ENCODE data around the gene PTPRC. TPM values are rescaled to one million over a fixed set of nuclear protein-coding genes. Genes with fewer than 3 reads are reported as not detected.

Gene PTPRC
- total and polyA plus RNA-seq, 9 donors, result 1.9 to 17.5 (median 6.9) TPM

DNA sequence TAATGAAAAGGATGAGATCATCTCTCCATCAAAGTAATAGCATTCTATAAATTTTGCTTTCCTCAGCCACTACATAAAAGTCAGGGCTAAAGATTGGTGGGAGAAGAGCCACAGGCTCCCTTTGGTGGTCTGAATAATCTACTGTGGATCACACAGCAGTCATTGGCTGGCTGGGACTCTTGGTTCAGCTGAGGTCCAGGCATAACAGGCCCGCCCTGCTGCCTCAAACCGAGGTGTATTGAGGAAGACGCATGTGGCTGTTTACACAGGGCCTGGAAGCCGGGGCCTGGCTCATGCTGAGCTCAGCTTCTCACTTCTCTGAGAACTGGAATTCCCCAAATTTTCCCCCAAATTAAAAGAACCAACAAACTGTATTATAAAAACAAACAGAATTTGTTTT is 139.2 kb downstream of the PTPRC start:
- Histone ChIP-seq H3K9me3 (no peaks in the 10 kb centered on the region), H3K27ac (no peak overlapping the region), H3K4me3 (no peak overlapping the region), H3K36me3 (no peaks in the 10 kb centered on the region), H3K27me3 (no peaks in the 10 kb centered on the region), H3K4me1 (ENCODE audit: insufficient read depth) (no peaks in the 10 kb centered on the region)
- no peak for DNase-seq
- intact Hi-C loops (cut with DNase I), result no loop called here
- WGBS, 3 donors, result 60 to 64% (median 64%) methylated on average over 4 of the region's 4 CpGs
- TF ChIP-seq POLR2A (IDR thresholded peaks at IDR 0.05), result no peak
- TF ChIP-seq EP300 (IDR thresholded peaks at IDR 0.05), result no peak
- TF ChIP-seq, protein P1, sequence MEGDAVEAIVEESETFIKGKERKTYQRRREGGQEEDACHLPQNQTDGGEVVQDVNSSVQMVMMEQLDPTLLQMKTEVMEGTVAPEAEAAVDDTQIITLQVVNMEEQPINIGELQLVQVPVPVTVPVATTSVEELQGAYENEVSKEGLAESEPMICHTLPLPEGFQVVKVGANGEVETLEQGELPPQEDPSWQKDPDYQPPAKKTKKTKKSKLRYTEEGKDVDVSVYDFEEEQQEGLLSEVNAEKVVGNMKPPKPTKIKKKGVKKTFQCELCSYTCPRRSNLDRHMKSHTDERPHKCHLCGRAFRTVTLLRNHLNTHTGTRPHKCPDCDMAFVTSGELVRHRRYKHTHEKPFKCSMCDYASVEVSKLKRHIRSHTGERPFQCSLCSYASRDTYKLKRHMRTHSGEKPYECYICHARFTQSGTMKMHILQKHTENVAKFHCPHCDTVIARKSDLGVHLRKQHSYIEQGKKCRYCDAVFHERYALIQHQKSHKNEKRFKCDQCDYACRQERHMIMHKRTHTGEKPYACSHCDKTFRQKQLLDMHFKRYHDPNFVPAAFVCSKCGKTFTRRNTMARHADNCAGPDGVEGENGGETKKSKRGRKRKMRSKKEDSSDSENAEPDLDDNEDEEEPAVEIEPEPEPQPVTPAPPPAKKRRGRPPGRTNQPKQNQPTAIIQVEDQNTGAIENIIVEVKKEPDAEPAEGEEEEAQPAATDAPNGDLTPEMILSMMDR (IDR thresholded peaks at IDR 0.05), result no peak

DNA sequence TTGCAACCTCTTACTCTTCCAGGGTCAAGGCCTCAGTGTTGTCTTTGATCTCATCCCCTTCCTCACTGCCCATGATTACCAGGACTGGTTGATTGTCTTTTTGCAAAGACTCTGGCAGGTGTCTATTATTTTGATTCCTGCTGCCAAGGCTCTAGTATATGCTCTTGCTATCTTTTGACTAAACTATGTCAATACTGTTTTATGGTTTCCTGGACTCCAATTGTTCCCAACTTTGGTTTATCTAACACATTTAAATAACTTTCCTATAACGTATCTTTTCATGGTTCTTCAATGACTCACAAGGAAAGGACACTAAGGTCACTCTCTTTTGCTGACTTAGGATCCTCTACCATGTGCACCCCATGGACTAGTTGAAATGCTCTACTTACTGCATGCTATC is 141.5 kb downstream of the PTPRC start:
- intact Hi-C loops (cut with DNase I), result no loop called here
- Histone ChIP-seq H3K4me1 (ENCODE audit: insufficient read depth) (no peaks in the 10 kb centered on the region), H3K4me3 (no peak overlapping the region), H3K27me3 (no peaks in the 10 kb centered on the region), H3K9me3 (no peaks in the 10 kb centered on the region), H3K36me3 (no peaks in the 10 kb centered on the region), H3K27ac (no peak overlapping the region)
- no peak for DNase-seq
- TF ChIP-seq POLR2A (IDR thresholded peaks at IDR 0.05), result no peak
- no peak for TF ChIP-seq EP300 (IDR thresholded peaks at IDR 0.05)
- TF ChIP-seq, protein P1 (IDR thresholded peaks at IDR 0.05), result no peak
- 47 to 63% (median 51%) methylated on average over 1 of the region's 1 CpG for WGBS, 3 donors

DNA sequence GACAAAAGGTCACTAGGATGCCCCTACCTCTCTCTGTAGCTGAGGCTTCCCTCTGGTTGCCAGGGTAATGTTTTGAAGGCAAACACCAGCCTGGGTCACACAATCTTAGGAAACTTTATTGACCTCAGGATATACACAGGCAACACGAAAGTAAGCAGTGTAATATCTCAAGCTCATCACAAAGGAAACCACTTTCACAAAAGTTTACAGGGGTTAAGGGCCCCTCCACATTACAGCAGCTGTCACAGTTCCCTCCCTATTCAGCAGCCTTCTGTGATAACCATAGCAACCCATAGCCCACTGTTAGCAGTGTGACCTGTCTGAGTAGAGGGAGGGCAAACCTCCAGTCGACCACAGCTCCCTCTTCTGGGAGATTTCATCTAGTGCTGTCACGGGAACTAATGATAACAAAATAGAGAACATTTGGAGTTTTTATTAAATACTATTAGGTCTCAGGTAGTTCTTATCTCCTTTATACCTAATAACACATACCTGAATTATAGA is 149.8 kb downstream of the PTPRC start:
- Histone ChIP-seq H3K9me3 (no peaks in the 10 kb centered on the region), H3K4me3 (no peak overlapping the region), H3K4me1 (ENCODE audit: insufficient read depth) (no peaks in the 10 kb centered on the region), H3K27ac (no peak overlapping the region), H3K36me3 (no peaks in the 10 kb centered on the region), H3K27me3 (no peaks in the 10 kb centered on the region)
- no peak for DNase-seq
- 41 to 52% (median 46%) methylated on average over 3 of the region's 3 CpGs for WGBS, 3 donors
- intact Hi-C loops (cut with DNase I), result no loop called here
- TF ChIP-seq, protein P1 (IDR thresholded peaks at IDR 0.05), result no peak
- no peak for TF ChIP-seq EP300 (IDR thresholded peaks at IDR 0.05)
- TF ChIP-seq POLR2A (IDR thresholded peaks at IDR 0.05), result no peak

DNA sequence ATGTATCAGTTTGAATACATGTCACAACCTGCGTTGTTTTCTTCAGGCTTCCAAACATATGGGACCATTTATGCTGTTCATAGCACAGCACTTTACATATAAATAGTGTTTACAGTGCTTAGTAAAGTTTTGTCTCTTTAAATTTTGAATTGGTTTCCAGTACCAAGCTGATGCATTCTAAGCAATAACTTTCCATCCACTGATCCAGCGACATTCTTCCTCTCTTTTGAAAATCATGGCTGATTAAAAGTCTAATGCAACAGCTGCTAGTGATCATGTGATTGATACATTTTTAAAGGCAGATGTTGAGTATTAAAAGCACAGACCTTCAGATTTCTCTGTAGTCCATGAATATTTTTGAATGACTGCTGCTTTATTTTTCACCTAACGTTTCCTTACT is 154.9 kb downstream of the PTPRC start:
- Histone ChIP-seq H3K9me3 (no peaks in the 10 kb centered on the region), H3K27ac (no peak overlapping the region), H3K4me1 (ENCODE audit: insufficient read depth) (no peaks in the 10 kb centered on the region), H3K36me3 (no peaks in the 10 kb centered on the region), H3K4me3 (no peak overlapping the region), H3K27me3 (no peaks in the 10 kb centered on the region)
- no peak for DNase-seq
- 72 to 79% (median 75%) methylated on average over 3 of the region's 3 CpGs for whole genome bisulfite sequencing, 3 donors
- TF ChIP-seq EP300 (IDR thresholded peaks at IDR 0.05) (no peak), POLR2A (IDR thresholded peaks at IDR 0.05) (no peak)
- TF ChIP-seq, protein P1 (IDR thresholded peaks at IDR 0.05), result no peak
- intact Hi-C loops (cut with DNase I), result loop anchor here in 1 of 4 donors (5.0 kb wide), 1 partner anchor 749 kb away; no protein-coding TSS in a partner anchor

Measured in ovary (tissue), 9 donors.